GM12873 (cell line): ENCODE results near the gene GUCY1A2.

Experiments used
- TF ChIP-seq, protein P1 (sequence below): IDR thresholded peaks from 2 replicates; pipeline ENCODE4 v1.5.1; 2012; ENCODE audit warnings: low read depth, mild to moderate bottlenecking, moderate library complexity, low read length, control low read depth; ENCODE audit not compliant: insufficient read depth; ENCODE audit errors: missing control alignments

The GUCY1A2 gene

DNA sequence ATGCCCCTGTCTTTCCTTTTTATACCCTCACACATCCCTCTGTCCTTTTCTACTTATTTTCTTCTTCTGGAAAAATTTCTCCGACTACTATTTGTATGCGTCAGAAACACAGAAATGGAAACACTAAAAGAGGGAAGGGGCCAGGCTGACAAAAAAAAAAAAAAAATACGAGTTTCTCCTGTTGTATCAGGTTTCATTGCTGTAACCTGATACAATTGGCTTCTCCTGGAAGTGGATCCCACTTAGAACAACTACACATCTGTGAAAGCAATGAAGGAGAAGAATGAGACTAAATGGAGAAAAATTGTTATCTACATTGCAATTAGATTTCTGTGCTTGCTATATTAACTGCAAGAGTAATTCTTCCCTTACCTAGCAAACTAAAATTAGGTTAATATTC, 393.9 kb downstream of the GUCY1A2 start:
- TF ChIP-seq, protein P1, sequence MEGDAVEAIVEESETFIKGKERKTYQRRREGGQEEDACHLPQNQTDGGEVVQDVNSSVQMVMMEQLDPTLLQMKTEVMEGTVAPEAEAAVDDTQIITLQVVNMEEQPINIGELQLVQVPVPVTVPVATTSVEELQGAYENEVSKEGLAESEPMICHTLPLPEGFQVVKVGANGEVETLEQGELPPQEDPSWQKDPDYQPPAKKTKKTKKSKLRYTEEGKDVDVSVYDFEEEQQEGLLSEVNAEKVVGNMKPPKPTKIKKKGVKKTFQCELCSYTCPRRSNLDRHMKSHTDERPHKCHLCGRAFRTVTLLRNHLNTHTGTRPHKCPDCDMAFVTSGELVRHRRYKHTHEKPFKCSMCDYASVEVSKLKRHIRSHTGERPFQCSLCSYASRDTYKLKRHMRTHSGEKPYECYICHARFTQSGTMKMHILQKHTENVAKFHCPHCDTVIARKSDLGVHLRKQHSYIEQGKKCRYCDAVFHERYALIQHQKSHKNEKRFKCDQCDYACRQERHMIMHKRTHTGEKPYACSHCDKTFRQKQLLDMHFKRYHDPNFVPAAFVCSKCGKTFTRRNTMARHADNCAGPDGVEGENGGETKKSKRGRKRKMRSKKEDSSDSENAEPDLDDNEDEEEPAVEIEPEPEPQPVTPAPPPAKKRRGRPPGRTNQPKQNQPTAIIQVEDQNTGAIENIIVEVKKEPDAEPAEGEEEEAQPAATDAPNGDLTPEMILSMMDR = no peak
